Activated T-cell treated with anti-CD3 and anti-CD28 coated beads for 48 hours (primary cell): ENCODE results near the gene TFF3.

Source experiments
- DNase-seq: peaks from one replicate; pipeline ENCODE4 v3.0.0-alpha.2; 2020; ENCODE audit warnings: low read depth

Gene TFF3

GRCh38 chr21:42266971-42267556 is 48.1 kb downstream of the TFF3 start:
- no peak for DNase-seq

GRCh38 chr21:42265231-42265812 is 49.9 kb downstream of the TFF3 start:
- DNase-seq = no peak

GRCh38 chr21:42264245-42265195 is 50.7 kb downstream of the TFF3 start:
- DNase-seq = no peak

GRCh38 chr21:42263591-42264131 is 51.5 kb downstream of the TFF3 start:
- DNase-seq = no peak

GRCh38 chr21:42262831-42263231 is 52.4 kb downstream of the TFF3 start:
- no peak for DNase-seq

- no peak for DNase-seq
Measured at GRCh38 chr21:42261829-42262200, 53.4 kb downstream of the TFF3 start.
